ENCODE measurements around the gene GIMAP6.
"Not testable (repeated sequence)": the region's sequence is repeated elsewhere in the genome, so short reads cannot be mapped to it uniquely, and the experiment has no call there.

The GIMAP6 gene

DNA sequence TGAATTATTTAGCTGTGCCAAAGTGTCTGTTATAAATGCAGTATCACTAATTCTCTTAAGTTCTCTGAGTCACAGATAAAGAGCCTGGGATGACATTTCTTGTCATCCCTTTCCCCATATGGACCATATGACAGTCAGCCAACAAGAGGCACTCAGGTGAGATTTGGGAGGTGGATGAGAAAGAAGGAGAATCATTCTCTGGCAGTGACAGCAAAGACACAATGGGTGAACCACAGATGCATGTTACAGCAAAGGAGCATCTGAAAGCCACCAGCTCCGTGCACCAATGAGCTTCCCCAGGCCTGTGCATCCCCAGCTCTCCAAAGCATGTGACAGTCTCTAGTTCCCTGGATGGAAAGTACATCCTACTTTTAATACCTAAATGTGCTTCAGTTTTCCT is 10.8 kb downstream of the GIMAP6 start:
- H3K14ac ChIP-seq (ENCODE audit: low read length): no peak overlapping the region
- H3K36me3 ChIP-seq (replicated peaks in 1 of 2; ENCODE audit: control insufficient read depth in 2 of 2, insufficient read depth in 2 of 2, low read length in 2 of 2): no peaks in the 10 kb centered on the region
- DNase-seq (ENCODE audit: low spot score): no peak
- no peak overlapping the region for H2BK5ac ChIP-seq (ENCODE audit: low read length)
- H3K4me3 ChIP-seq (ENCODE audit: low read length in 2 of 2): peak overlapping the region in 1 of 2 donors; percentile 61
- H2AK5ac ChIP-seq (ENCODE audit: low read depth, low read length): no peak overlapping the region
- no peak overlapping the region for H2BK12ac ChIP-seq (ENCODE audit: low read length)
- no peak overlapping the region for H4K91ac ChIP-seq (ENCODE audit: low read depth, low read length, poor library complexity)
- H4K8ac ChIP-seq (ENCODE audit: low read depth, low read length): no peak overlapping the region
- H3K18ac ChIP-seq (ENCODE audit: low read length): no peak overlapping the region
- no CpG with 5 or more reads among the region's 1 CpG for WGBS, 2 donors (ENCODE audit: extremely low coverage in 2 of 2, insufficient read length in 2 of 2, insufficient replicate concordance in 1 of 2)
- H3K27ac ChIP-seq (replicated peaks; ENCODE audit: low read length): no peak overlapping the region
- no peaks in the 10 kb centered on the region for H3K9me3 ChIP-seq (replicated peaks in 1 of 2; ENCODE audit: control insufficient read depth in 2 of 2, insufficient read depth in 1 of 2, low read depth in 1 of 2, low read length in 2 of 2)
- no peak overlapping the region for H2BK120ac ChIP-seq (ENCODE audit: low read depth, low read length)
- H3K23ac ChIP-seq (ENCODE audit: low read depth, low read length, poor library complexity): no peak overlapping the region
- no peak overlapping the region for H3K4ac ChIP-seq (ENCODE audit: low read length)
- H2BK15ac ChIP-seq (ENCODE audit: low read length): no peak overlapping the region
- no peak overlapping the region for H3K9ac ChIP-seq (ENCODE audit: low read depth, low read length, poor library complexity)
- H3K79me1 ChIP-seq (ENCODE audit: low read depth, low read length): no peaks in the 10 kb centered on the region
- H3K4me1 ChIP-seq (ENCODE audit: control insufficient read depth in 2 of 2, insufficient read depth in 1 of 2, low read depth in 1 of 2, low read length in 2 of 2): peaks cover 0 to 2% of the 10 kb centered on the region in 2 donors
- peaks cover 0 to 2% (median 0%) of the 10 kb centered on the region in 3 experiments for H3K27me3 ChIP-seq (ENCODE audit: control insufficient read depth in 3 of 3, insufficient read depth in 3 of 3, low read depth in 1 of 3, low read length in 3 of 3)
- no peak overlapping the region for H3K4me2 ChIP-seq (ENCODE audit: insufficient read depth, low read length, poor library complexity, severe bottlenecking)
- no peak overlapping the region for H2AFZ ChIP-seq (ENCODE audit: low read length)

DNA sequence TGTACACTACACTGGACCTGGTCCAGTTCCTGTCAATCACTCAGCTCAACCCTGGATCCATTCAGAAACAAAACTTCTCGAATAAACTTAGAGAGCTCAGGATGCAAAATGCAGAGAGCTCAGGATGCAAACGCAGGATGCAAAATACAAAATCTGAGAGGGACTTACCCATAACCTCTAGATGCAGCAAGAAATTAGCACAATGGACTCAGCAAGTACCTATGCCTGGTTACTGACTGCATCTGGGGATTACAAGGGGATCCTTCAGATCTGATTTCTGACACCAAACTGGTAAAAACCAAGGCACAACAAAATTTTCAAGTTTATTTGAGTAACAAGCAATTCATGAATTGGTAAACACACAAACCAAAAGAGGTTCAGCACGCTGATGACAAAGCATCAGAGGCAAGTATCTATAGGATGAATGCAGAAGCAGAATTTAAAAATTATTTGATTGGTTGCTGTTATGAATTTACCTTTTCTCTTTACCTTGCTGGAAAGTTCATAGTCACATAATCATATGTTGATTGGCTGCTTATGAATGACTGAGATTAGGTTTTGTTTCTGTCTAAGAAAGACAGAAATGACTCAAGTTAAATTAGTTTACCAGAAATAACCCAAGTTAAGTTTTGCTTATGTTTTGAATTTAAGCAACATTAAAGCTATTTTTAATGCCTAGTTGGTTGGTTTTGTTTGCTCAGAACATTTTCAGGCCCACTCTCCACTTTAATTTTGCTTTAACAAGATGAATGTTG is 11.4 kb downstream of the GIMAP6 start:
- WGBS, 2 donors (ENCODE audit: extremely low coverage in 2 of 2, insufficient read length in 2 of 2, insufficient replicate concordance in 1 of 2): no CpG with 5 or more reads among the region's 3 CpGs

DNA sequence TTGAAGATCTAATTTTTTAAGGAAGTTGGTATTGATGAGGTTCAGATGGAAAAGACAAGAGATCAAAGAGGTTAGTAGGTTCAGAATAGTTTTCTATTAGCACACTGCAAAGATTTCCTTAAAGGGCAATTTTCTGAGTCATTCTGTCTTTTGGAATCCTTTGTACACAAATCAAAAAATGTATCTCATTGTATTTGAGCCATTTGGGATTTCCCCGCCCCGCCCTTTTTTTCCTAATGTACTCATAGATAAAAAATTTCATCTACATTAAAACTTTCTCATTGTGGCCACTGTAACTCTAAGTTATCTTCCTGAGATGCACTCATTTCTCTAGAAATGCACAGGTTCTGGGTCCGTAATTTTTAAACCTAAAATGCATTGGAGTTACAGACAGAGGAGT is 12.1 kb downstream of the GIMAP6 start:
- Histone ChIP-seq H2BK5ac (ENCODE audit: low read length) (no peak overlapping the region), H3K9ac (ENCODE audit: low read depth, low read length, poor library complexity) (no peak overlapping the region), H3K4me2 (ENCODE audit: insufficient read depth, low read length, poor library complexity, severe bottlenecking) (no peak overlapping the region), H2BK15ac (ENCODE audit: low read length) (no peak overlapping the region), H3K79me1 (ENCODE audit: low read depth, low read length) (no peaks in the 10 kb centered on the region), H3K27me3 (ENCODE audit: control insufficient read depth in 3 of 3, insufficient read depth in 3 of 3, low read depth in 1 of 3, low read length in 3 of 3) (peaks cover 0 to 2% (median 0%) of the 10 kb centered on the region in 3 experiments), H3K4me3 (ENCODE audit: low read length in 2 of 2) (no peak overlapping the region), H4K91ac (ENCODE audit: low read depth, low read length, poor library complexity) (no peak overlapping the region), H3K18ac (ENCODE audit: low read length) (no peak overlapping the region), H3K27ac (replicated peaks; ENCODE audit: low read length) (no peak overlapping the region), H3K23ac (ENCODE audit: low read depth, low read length, poor library complexity) (no peak overlapping the region), H3K4me1 (ENCODE audit: control insufficient read depth in 2 of 2, insufficient read depth in 1 of 2, low read depth in 1 of 2, low read length in 2 of 2) (peaks cover 0 to 2% of the 10 kb centered on the region in 2 donors), H2AK5ac (ENCODE audit: low read depth, low read length) (no peak overlapping the region), H4K8ac (ENCODE audit: low read depth, low read length) (no peak overlapping the region), H2BK120ac (ENCODE audit: low read depth, low read length) (no peak overlapping the region), H3K36me3 (replicated peaks in 1 of 2; ENCODE audit: control insufficient read depth in 2 of 2, insufficient read depth in 2 of 2, low read length in 2 of 2) (no peaks in the 10 kb centered on the region), H3K14ac (ENCODE audit: low read length) (no peak overlapping the region), H2BK12ac (ENCODE audit: low read length) (no peak overlapping the region), H2AFZ (ENCODE audit: low read length) (no peak overlapping the region), H3K4ac (ENCODE audit: low read length) (no peak overlapping the region), H3K9me3 (replicated peaks in 1 of 2; ENCODE audit: control insufficient read depth in 2 of 2, insufficient read depth in 1 of 2, low read depth in 1 of 2, low read length in 2 of 2) (no peaks in the 10 kb centered on the region)
- no CpG with 5 or more reads among the region's 3 CpGs for WGBS, 2 donors (ENCODE audit: extremely low coverage in 2 of 2, insufficient read length in 2 of 2, insufficient replicate concordance in 1 of 2)
- no peak for DNase-seq (ENCODE audit: low spot score)

More for the DNA sequence above, 11.4 kb downstream of the GIMAP6 start:
- Histone ChIP-seq H4K91ac (ENCODE audit: low read depth, low read length, poor library complexity) (no peak overlapping the region), H2AK5ac (ENCODE audit: low read depth, low read length) (no peak overlapping the region), H3K4me3 (ENCODE audit: low read length in 2 of 2) (no peak overlapping the region), H3K9ac (ENCODE audit: low read depth, low read length, poor library complexity) (no peak overlapping the region), H3K4ac (ENCODE audit: low read length) (no peak overlapping the region), H3K4me1 (ENCODE audit: control insufficient read depth in 2 of 2, insufficient read depth in 1 of 2, low read depth in 1 of 2, low read length in 2 of 2) (peaks cover 0 to 2% of the 10 kb centered on the region in 2 donors), H3K27ac (replicated peaks; ENCODE audit: low read length) (no peak overlapping the region), H4K8ac (ENCODE audit: low read depth, low read length) (no peak overlapping the region), H2BK12ac (ENCODE audit: low read length) (no peak overlapping the region), H3K23ac (ENCODE audit: low read depth, low read length, poor library complexity) (no peak overlapping the region), H2BK120ac (ENCODE audit: low read depth, low read length) (no peak overlapping the region), H3K14ac (ENCODE audit: low read length) (no peak overlapping the region), H3K27me3 (ENCODE audit: control insufficient read depth in 3 of 3, insufficient read depth in 3 of 3, low read depth in 1 of 3, low read length in 3 of 3) (peaks cover 0 to 2% (median 0%) of the 10 kb centered on the region in 3 experiments), H2BK15ac (ENCODE audit: low read length) (no peak overlapping the region), H3K36me3 (replicated peaks in 1 of 2; ENCODE audit: control insufficient read depth in 2 of 2, insufficient read depth in 2 of 2, low read length in 2 of 2) (no peaks in the 10 kb centered on the region), H3K18ac (ENCODE audit: low read length) (no peak overlapping the region), H3K9me3 (replicated peaks in 1 of 2; ENCODE audit: control insufficient read depth in 2 of 2, insufficient read depth in 1 of 2, low read depth in 1 of 2, low read length in 2 of 2) (no peaks in the 10 kb centered on the region), H3K79me1 (ENCODE audit: low read depth, low read length) (no peaks in the 10 kb centered on the region), H2AFZ (ENCODE audit: low read length) (no peak overlapping the region), H2BK5ac (ENCODE audit: low read length) (no peak overlapping the region), H3K4me2 (ENCODE audit: insufficient read depth, low read length, poor library complexity, severe bottlenecking) (no peak overlapping the region)
- no peak for DNase-seq (ENCODE audit: low spot score)

DNA sequence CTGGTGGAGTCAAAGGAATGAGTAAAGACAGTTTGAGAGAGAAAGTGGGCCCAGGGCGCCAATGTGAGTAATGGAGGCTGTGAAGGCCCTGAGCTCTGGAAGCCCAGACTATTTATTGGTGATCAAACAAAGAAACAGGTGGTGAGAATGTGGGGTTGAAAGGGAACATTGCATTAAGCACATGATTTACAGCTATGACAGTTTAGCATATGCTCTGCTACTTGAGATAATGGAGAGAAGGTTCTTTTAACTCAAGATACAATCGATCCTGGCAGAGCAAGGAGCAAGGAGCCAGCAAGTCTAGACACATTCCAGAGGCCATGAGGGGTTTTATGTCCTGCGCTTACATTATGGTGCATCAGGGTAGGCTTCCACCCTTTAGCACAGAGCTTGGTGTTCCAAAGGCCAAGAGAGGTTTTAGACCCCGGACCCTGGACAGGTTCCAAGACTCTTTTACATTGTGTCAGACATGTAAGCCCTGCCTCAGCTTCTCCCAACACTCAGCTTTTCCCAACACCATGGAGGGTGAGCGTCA is 16.9 kb downstream of the GIMAP6 start:
- not testable (repeated sequence) for H2BK12ac ChIP-seq (ENCODE audit: low read length); H3K27me3 ChIP-seq (ENCODE audit: control insufficient read depth in 3 of 3, insufficient read depth in 3 of 3, low read depth in 1 of 3, low read length in 3 of 3); H3K9ac ChIP-seq (ENCODE audit: low read depth, low read length, poor library complexity); H2BK120ac ChIP-seq (ENCODE audit: low read depth, low read length); H3K14ac ChIP-seq (ENCODE audit: low read length); H3K23ac ChIP-seq (ENCODE audit: low read depth, low read length, poor library complexity); H3K18ac ChIP-seq (ENCODE audit: low read length); H3K79me1 ChIP-seq (ENCODE audit: low read depth, low read length); H3K9me3 ChIP-seq (replicated peaks in 1 of 2; ENCODE audit: control insufficient read depth in 2 of 2, insufficient read depth in 1 of 2, low read depth in 1 of 2, low read length in 2 of 2); DNase-seq (ENCODE audit: low spot score); H2BK5ac ChIP-seq (ENCODE audit: low read length); H3K27ac ChIP-seq (replicated peaks; ENCODE audit: low read length); H2AFZ ChIP-seq (ENCODE audit: low read length); H2BK15ac ChIP-seq (ENCODE audit: low read length); H2AK5ac ChIP-seq (ENCODE audit: low read depth, low read length); H3K36me3 ChIP-seq (replicated peaks in 1 of 2; ENCODE audit: control insufficient read depth in 2 of 2, insufficient read depth in 2 of 2, low read length in 2 of 2); H3K4me2 ChIP-seq (ENCODE audit: insufficient read depth, low read length, poor library complexity, severe bottlenecking); H3K4me3 ChIP-seq (ENCODE audit: low read length in 2 of 2); H3K4me1 ChIP-seq (ENCODE audit: control insufficient read depth in 2 of 2, insufficient read depth in 1 of 2, low read depth in 1 of 2, low read length in 2 of 2); H3K4ac ChIP-seq (ENCODE audit: low read length); H4K91ac ChIP-seq (ENCODE audit: low read depth, low read length, poor library complexity); H4K8ac ChIP-seq (ENCODE audit: low read depth, low read length)
- WGBS, 2 donors (ENCODE audit: extremely low coverage in 2 of 2, insufficient read length in 2 of 2, insufficient replicate concordance in 1 of 2): no CpG with 5 or more reads among the region's 5 CpGs

Measured in neuronal stem cell (in vitro differentiated cells).